Measurements from ENCODE around the gene LMF1. TPM values are rescaled to one million over a fixed set of nuclear protein-coding genes. Genes with fewer than 3 reads are reported as not detected.

LMF1 gene
- total RNA-seq, 6 experiments from 2014 or later = 10.9 to 20.0 (median 13.8) TPM

GRCh38 chr16:939941-940340 is 30.8 kb downstream of the LMF1 start:
- Histone ChIP-seq H3K27ac (no peak overlapping the region), H3K27me3 (no peaks in the 10 kb centered on the region), H3K4me3 (no peak overlapping the region), H3K4me1 (no peaks in the 10 kb centered on the region), H3K36me3 (peaks cover 0 to 4% (median 0%) of the 10 kb centered on the region in 4 donors), H3K9me3 (peaks cover 0 to 2% (median 0%) of the 10 kb centered on the region in 4 donors)
- 93% methylated on average over 9 of the region's 17 CpGs for WGBS (ENCODE audit: insufficient coverage, low coverage, low lambda C conversion rate, missing lambda C conversion rate)
- intact Hi-C loops (cut with DNase I) = no loop called here
- DNase-seq = no peak
- TF ChIP-seq CTCF (IDR thresholded peaks at IDR 0.05) (no peak), POLR2A (IDR thresholded peaks at IDR 0.05) (no peak)
- ATAC-seq = peak in 1 of 4 donors; percentile 23

- Histone ChIP-seq H3K4me1 (no peaks in the 10 kb centered on the region), H3K27me3 (no peaks in the 10 kb centered on the region), H3K27ac (no peak overlapping the region), H3K9me3 (peaks cover 0 to 2% (median 0%) of the 10 kb centered on the region in 4 donors), H3K4me3 (no peak overlapping the region), H3K36me3 (peaks cover 0 to 4% (median 0%) of the 10 kb centered on the region in 4 donors)
- WGBS (ENCODE audit: insufficient coverage, low coverage, low lambda C conversion rate, missing lambda C conversion rate) = 98% methylated on average over 11 of the region's 27 CpGs
- intact Hi-C loops (cut with DNase I) = no loop called here
- ATAC-seq (no peak), DNase-seq (no peak)
- TF ChIP-seq POLR2A (IDR thresholded peaks at IDR 0.05) (no peak), CTCF (IDR thresholded peaks at IDR 0.05) (no peak)
These were observed 31.5 kb downstream of the LMF1 start for GRCh38 chr16:939311-939710.

GRCh38 chr16:938752-939151 is 32.0 kb downstream of the LMF1 start:
- Histone ChIP-seq H3K27me3 (no peaks in the 10 kb centered on the region), H3K9me3 (peaks cover 0 to 2% (median 0%) of the 10 kb centered on the region in 4 donors), H3K27ac (no peak overlapping the region), H3K4me1 (no peaks in the 10 kb centered on the region), H3K4me3 (no peak overlapping the region), H3K36me3 (peaks cover 0 to 4% (median 0%) of the 10 kb centered on the region in 4 donors)
- intact Hi-C loops (cut with DNase I) = no loop called here
- no peak for TF ChIP-seq POLR2A (IDR thresholded peaks at IDR 0.05)
- TF ChIP-seq CTCF (IDR thresholded peaks at IDR 0.05) = no peak
- DNase-seq (no peak), ATAC-seq (no peak)
- 88% methylated on average over 9 of the region's 9 CpGs for WGBS (ENCODE audit: insufficient coverage, low coverage, low lambda C conversion rate, missing lambda C conversion rate)

- no peak for DNase-seq
- peaks cover 0 to 2% (median 0%) of the 10 kb centered on the region in 4 donors for H3K9me3 ChIP-seq
- H3K4me3 ChIP-seq = no peak overlapping the region
- WGBS (ENCODE audit: insufficient coverage, low coverage, low lambda C conversion rate, missing lambda C conversion rate) = 49% methylated on average over 2 of the region's 18 CpGs
- intact Hi-C loops (cut with DNase I) = no loop called here
- H3K4me1 ChIP-seq = no peaks in the 10 kb centered on the region
- no peak for TF ChIP-seq CTCF (IDR thresholded peaks at IDR 0.05)
- no peak for TF ChIP-seq POLR2A (IDR thresholded peaks at IDR 0.05)
- H3K27me3 ChIP-seq = no peaks in the 10 kb centered on the region
- ATAC-seq = no peak
- H3K27ac ChIP-seq = no peak overlapping the region
- peaks cover 0 to 4% (median 0%) of the 10 kb centered on the region in 4 donors for H3K36me3 ChIP-seq
These were observed 32.6 kb downstream of the LMF1 start for GRCh38 chr16:938136-938535.

- Histone ChIP-seq H3K4me1 (no peaks in the 10 kb centered on the region), H3K4me3 (no peak overlapping the region), H3K36me3 (peaks cover 0 to 4% (median 0%) of the 10 kb centered on the region in 4 donors), H3K27ac (no peak overlapping the region), H3K27me3 (no peaks in the 10 kb centered on the region), H3K9me3 (peaks cover 0 to 2% (median 0%) of the 10 kb centered on the region in 4 donors)
- ATAC-seq (no peak), DNase-seq (no peak)
- TF ChIP-seq POLR2A (IDR thresholded peaks at IDR 0.05) (no peak), CTCF (IDR thresholded peaks at IDR 0.05) (no peak)
- WGBS (ENCODE audit: insufficient coverage, low coverage, low lambda C conversion rate, missing lambda C conversion rate) = 79% methylated on average over 3 of the region's 6 CpGs
- intact Hi-C loops (cut with DNase I) = no loop called here
These were observed 33.1 kb downstream of the LMF1 start for GRCh38 chr16:937723-938122.
